ENCODE data around the gene PRKCE.
A peak's percentile ranks its signal among the peaks of the same experiment; 100 is the strongest.

PRKCE gene

DNA sequence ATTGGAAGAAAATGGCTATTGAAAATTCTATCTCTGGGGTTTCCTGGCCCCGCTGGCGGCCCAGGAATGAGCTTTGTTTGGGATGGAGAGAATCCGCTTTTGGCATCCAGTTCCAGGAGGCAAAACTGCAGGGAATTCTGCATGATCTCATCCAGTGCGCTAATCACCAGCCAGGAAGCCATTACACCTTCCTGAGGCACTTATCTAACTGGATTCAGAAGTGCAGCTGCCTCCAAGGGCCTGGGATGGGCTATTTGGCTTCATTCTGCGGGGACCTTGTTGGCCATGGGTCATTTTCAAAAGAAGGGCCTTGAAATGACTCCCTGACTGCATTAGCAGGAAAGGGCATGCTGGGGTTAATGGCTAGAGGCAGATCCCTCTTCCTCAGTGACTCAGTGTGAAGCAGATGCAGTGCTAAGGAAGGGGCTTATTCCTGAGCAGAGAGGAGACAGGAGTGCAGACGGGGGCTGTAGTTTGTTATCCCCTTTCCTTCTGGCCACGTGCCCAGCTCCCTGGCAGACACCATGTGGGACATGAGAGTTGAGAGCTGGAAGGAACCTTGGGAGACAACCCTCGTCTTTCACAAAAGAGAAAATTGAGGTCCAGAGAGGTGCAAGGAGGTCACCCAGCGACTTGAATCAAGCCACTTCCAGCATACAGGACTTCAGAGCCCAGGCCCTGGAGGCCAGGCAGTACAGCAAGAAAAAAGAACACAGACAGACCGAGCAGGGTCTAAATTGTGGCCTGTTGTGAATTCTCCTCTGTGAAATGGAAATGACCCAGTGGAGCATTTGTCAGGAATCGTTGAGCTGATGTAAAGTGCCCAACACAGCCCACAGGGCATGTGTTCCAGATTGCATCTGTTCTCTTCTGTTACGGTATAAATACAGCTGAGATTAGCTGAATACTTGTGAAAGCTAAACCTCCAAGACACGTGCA is 161.8 kb downstream of the PRKCE start:
- no peak overlapping the region for H3K27ac Mint-ChIP-seq
- no peak for ATAC-seq

DNA sequence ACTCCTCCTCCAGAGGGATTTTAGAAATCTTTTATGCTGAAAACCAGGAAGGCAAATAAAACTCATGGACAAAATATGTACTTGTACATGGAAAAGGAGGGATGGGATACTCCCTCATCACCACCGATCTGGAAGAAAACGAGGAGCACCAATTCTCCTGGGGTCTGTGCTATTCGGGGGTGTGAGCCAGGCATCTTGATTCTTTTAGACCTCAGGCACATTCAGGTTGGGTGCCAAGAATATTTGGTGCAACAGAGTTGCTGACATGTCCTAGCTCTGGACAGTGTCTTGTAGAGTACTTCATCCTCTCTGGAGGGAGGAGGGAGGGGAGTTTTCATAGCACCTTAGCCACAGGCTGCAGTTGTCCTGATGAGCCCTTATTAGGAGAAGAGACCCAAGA is 163.0 kb downstream of the PRKCE start:
- no peak for ATAC-seq
- H3K9me3 Mint-ChIP-seq = no peaks in the 10 kb centered on the region

More for the DNA sequence above, 161.8 kb downstream of the PRKCE start:
- Mint-ChIP-seq H3K9me3 (no peaks in the 10 kb centered on the region), H3K4me3 (no peak overlapping the region), H3K36me3 (no peaks in the 10 kb centered on the region), H3K4me1 (peaks cover 6% of the 10 kb centered on the region)
- DNase-seq (ENCODE audit: low spot score in 2 of 2) = no peak

DNA sequence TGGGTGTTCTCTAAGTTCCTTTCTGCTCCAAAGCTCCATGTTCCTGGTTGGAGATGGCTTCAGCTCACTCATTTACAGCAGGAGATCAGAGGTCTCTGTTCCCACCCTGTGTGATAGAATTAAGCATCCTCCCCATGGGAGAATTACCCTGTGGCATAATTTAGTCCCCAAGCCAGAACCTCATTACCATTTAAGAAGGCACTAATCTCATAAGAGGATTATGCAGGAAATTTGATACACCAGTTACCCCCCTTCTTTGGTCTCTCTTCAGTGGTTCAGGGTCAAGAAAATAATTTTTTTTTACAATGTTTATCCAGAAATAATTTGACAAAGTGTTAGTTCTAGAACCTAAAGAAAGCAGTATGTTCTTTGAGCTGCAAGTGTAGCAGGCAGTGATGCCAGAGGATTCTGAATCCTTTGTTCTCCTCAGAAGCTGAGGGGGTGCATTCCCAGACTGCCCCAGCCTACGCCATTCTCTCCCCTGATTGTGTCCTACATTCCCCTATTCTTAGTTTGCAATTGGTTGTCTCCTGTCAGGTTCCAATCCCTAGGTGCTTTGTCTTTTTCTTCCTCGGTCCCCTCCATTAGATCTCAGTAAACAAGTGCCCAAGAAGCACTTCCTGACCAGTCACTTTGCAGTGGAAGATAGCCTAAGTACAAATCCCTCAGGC is 163.6 kb downstream of the PRKCE start:
- no peaks in the 10 kb centered on the region for H3K9me3 Mint-ChIP-seq
- DNase-seq (ENCODE audit: low spot score in 2 of 2) (no peak), ATAC-seq (no peak)
- H3K4me1 Mint-ChIP-seq = peaks cover 21% of the 10 kb centered on the region
- H3K36me3 Mint-ChIP-seq = no peaks in the 10 kb centered on the region
- no peak overlapping the region for H3K4me3 Mint-ChIP-seq
- H3K27ac Mint-ChIP-seq = peak overlapping the region; percentile 14

More for the DNA sequence above, 163.0 kb downstream of the PRKCE start:
- no peak overlapping the region for H3K27ac Mint-ChIP-seq
- peaks cover 15% of the 10 kb centered on the region for H3K4me1 Mint-ChIP-seq
- no peaks in the 10 kb centered on the region for H3K36me3 Mint-ChIP-seq
- no peak for DNase-seq (ENCODE audit: low spot score in 2 of 2)
- H3K4me3 Mint-ChIP-seq = no peak overlapping the region

DNA sequence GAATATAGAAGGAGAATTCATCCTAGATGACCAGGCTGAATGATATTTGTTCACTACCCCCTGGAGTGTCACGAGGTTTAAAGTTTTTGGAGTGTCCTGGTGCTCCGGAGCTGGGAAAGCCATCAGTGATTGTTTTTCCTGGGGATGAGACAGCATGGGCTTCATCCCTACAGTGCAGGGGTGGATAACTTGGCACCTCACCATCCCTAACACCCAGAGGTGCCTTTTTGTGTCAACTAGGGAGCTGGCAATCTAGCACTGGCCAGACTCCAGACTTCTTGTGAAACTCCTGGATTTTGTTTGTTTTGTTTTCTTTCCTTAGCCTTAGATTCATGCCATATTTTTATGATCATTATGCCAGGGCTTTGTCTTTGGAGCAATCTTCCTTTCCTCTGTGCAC is 164.8 kb downstream of the PRKCE start:
- H3K9me3 Mint-ChIP-seq = no peaks in the 10 kb centered on the region
- DNase-seq (ENCODE audit: low spot score in 2 of 2) (no peak), ATAC-seq (no peak)
- no peaks in the 10 kb centered on the region for H3K36me3 Mint-ChIP-seq
- no peak overlapping the region for H3K27ac Mint-ChIP-seq
- H3K4me3 Mint-ChIP-seq = no peak overlapping the region
- H3K4me1 Mint-ChIP-seq = peaks cover 27% of the 10 kb centered on the region

DNA sequence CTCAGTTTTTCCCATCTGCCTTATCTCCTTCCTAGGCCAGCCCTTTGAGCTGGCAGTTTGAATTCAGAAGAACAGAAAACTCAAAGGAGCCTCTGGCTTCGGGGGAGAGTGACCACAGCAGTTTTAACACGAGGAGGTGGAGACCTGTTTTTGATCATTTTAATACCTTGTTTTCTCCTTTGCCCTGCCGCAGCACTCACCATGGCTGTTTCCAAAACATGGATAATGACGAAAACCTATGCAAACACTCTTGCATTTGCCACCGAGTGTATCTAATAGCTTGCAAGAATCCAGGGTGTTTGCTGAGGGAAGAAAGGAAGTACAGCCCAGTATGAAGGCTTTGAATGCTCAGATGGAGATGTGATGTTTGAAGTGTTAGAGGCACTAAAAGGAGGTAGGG is 167.1 kb downstream of the PRKCE start:
- DNase-seq (ENCODE audit: low spot score in 2 of 2) = no peak
- peaks cover 29% of the 10 kb centered on the region for H3K4me1 Mint-ChIP-seq
- no peak for ATAC-seq
- H3K4me3 Mint-ChIP-seq = no peak overlapping the region
- H3K9me3 Mint-ChIP-seq = no peaks in the 10 kb centered on the region
- no peaks in the 10 kb centered on the region for H3K36me3 Mint-ChIP-seq
- no peak overlapping the region for H3K27ac Mint-ChIP-seq

DNA sequence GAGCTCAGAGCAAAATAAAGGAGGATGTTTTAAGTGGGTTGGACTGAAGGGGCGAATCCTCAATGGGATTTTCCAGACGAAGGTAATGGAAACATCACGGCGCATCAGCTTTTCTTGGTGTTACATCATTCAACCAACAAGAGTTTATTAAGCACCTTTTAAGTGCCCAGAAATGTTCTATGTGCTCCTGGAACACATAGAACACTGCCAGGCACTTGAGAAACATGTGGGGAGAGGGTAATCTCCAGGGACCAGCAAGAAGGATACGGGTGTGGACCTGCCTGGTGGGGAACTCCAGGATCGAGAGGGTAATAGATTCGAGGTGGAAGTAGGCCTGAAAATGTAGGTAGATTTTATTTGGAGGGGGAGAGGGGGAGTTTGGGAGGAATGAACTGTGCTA is 168.6 kb downstream of the PRKCE start:
- peaks cover 32% of the 10 kb centered on the region for H3K4me1 Mint-ChIP-seq
- no peak overlapping the region for H3K27ac Mint-ChIP-seq
- no peak for DNase-seq (ENCODE audit: low spot score in 2 of 2)
- H3K9me3 Mint-ChIP-seq = no peaks in the 10 kb centered on the region
- ATAC-seq = no peak
- no peaks in the 10 kb centered on the region for H3K36me3 Mint-ChIP-seq
- H3K4me3 Mint-ChIP-seq = no peak overlapping the region

DNA sequence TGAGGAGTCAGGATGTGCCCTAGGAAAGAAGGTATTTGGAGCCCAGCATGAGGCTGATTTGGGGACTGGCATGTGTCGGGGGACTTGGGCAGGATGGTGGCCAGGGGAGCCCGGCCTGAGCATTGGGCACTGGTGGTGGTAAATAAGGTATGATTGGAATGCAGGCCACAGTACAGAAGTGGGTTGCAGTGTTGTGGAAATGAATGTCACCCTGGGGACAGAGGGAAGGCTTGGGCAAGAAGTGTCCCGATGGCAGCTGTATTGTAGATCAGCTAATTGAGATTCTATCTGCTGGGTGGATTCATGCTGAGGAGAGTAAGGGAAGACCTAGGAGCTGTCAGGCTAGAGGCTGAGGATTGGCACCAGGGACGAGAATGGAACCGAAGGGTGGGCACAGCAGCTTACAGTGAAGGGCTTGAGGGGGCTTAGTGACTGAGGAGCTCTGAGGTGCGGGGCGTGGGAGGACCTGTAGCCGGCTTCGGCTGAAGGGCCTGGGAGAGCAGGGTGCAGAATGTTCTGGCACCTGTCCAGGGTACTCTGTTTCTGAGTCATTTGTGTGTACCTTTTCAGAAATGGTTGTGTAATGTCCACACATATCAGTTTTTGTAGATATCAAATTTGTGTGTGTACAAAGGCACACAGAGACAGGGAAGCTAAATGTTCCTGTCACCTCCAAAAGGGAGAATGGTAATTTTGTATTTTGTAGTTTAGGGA is 170.2 kb downstream of the PRKCE start:
- DNase-seq (ENCODE audit: low spot score in 2 of 2) (no peak), ATAC-seq (no peak)
- Mint-ChIP-seq H3K36me3 (no peaks in the 10 kb centered on the region), H3K9me3 (no peaks in the 10 kb centered on the region), H3K27ac (no peak overlapping the region), H3K4me3 (no peak overlapping the region), H3K4me1 (peaks cover 36% of the 10 kb centered on the region)

DNA sequence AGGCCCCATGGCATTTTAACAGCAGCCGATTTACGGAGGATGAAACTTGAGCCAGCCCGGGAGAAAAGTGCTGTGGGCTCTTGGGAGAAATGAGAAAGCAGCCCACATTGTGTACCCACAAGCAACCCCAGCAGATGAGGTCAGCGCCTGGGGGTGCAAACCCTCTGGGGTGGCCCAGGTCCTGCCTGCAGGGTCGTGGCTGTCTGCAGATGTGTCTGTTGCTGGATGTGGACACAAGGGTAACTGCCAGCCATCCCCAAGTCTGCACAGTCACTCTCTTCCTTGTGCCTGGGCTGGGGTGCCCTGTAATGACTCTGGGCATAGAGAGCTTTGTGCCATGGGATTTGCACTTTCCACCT is 170.8 kb downstream of the PRKCE start:
- Mint-ChIP-seq H3K4me3 (no peak overlapping the region), H3K4me1 (peaks cover 42% of the 10 kb centered on the region), H3K27ac (no peak overlapping the region), H3K9me3 (no peaks in the 10 kb centered on the region), H3K36me3 (no peaks in the 10 kb centered on the region)
- no peak for DNase-seq (ENCODE audit: low spot score in 2 of 2)
- ATAC-seq = peak; percentile 26

- Mint-ChIP-seq H3K27ac (no peak overlapping the region), H3K36me3 (no peaks in the 10 kb centered on the region), H3K9me3 (no peaks in the 10 kb centered on the region), H3K4me1 (peaks cover 39% of the 10 kb centered on the region), H3K4me3 (no peak overlapping the region)
- DNase-seq (ENCODE audit: low spot score in 2 of 2) = no peak
- ATAC-seq = no peak
Observed at GRCh38 chr2:45823723-45824206, 172.3 kb downstream of the PRKCE start.

- Mint-ChIP-seq H3K36me3 (no peaks in the 10 kb centered on the region), H3K27ac (no peak overlapping the region), H3K9me3 (peaks cover 2% of the 10 kb centered on the region), H3K4me1 (peaks cover 27% of the 10 kb centered on the region), H3K4me3 (no peak overlapping the region)
- ATAC-seq (no peak), DNase-seq (ENCODE audit: low spot score in 2 of 2) (no peak)
Observed at GRCh38 chr2:45825001-45825651, 173.7 kb downstream of the PRKCE start.

DNA sequence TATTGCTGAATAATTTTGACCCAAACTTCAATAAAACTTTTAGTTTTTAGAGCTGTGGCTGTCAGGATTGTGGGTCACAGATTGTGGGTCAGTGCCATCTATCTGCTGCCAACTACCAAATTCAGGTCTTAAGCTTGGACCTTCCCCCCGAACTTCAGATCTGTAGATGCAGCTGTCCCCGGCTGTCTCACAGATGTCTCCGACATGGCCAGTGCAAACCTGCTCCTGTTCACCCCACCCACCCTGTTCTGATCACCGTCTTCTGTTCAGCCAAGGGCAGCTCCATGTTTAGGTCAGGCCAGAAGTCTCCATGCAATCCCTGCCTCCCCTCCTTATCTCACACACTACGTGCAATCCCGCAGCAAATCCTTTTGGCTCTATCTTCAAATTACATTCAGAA is 175.0 kb downstream of the PRKCE start:
- no peak for DNase-seq (ENCODE audit: low spot score in 2 of 2)
- peaks cover 19% of the 10 kb centered on the region for H3K4me1 Mint-ChIP-seq
- H3K27ac Mint-ChIP-seq = no peak overlapping the region
- H3K36me3 Mint-ChIP-seq = no peaks in the 10 kb centered on the region
- H3K9me3 Mint-ChIP-seq = peaks cover 15% of the 10 kb centered on the region
- ATAC-seq = no peak
- H3K4me3 Mint-ChIP-seq = no peak overlapping the region

DNA sequence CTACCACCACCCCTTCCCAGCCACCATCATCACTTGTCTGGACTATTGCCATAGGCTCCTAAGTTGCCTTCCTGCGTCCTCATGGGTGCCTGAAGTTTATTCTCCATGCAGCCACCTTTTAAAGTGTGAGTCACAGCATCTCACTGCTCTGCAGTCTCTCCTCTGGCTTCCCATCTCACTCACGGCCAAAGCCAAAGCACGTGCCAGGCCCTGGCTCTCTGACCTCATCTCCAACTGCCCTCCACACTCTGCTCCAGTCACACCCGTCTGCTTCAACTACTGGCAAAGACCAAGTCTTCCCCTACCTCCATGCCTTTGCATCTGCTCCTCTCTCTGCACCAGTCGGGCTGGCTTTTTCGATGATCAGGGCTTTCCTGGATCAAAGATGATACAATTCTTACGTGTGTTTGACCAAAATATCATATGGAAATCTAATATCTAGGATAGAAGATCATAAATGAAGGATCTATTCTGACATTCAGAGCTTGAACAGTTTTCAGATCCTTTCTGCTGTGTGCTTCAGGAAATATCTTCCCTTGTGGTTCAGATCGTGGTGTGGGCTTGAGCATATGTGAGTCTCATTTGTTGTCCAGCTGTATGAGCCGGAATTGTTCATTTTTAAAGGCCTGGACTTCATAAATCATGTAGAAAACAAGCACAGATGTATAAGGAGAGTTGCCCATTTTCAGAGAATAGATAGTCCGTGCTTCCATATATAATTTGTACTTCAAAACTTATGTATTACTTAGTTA is 175.6 kb downstream of the PRKCE start:
- Mint-ChIP-seq H3K4me3 (no peak overlapping the region), H3K36me3 (no peaks in the 10 kb centered on the region), H3K9me3 (peaks cover 15% of the 10 kb centered on the region), H3K4me1 (peaks cover 13% of the 10 kb centered on the region), H3K27ac (no peak overlapping the region)
- DNase-seq (ENCODE audit: low spot score in 2 of 2) (no peak), ATAC-seq (no peak)

- H3K9me3 Mint-ChIP-seq = peaks cover 15% of the 10 kb centered on the region
- no peak overlapping the region for H3K4me3 Mint-ChIP-seq
- DNase-seq (ENCODE audit: low spot score in 2 of 2) = no peak
- peaks cover 27% of the 10 kb centered on the region for H3K4me1 Mint-ChIP-seq
- no peak for ATAC-seq
- H3K36me3 Mint-ChIP-seq = no peaks in the 10 kb centered on the region
- H3K27ac Mint-ChIP-seq = no peak overlapping the region
Observed at GRCh38 chr2:45830322-45830721, 178.8 kb downstream of the PRKCE start.

- Mint-ChIP-seq H3K4me3 (no peak overlapping the region), H3K36me3 (no peaks in the 10 kb centered on the region), H3K9me3 (peaks cover 15% of the 10 kb centered on the region), H3K4me1 (peaks cover 30% of the 10 kb centered on the region), H3K27ac (no peak overlapping the region)
- no peak for ATAC-seq
- no peak for DNase-seq (ENCODE audit: low spot score in 2 of 2)
Observed at GRCh38 chr2:45833301-45833967, 182.0 kb downstream of the PRKCE start.
